Activated T-helper 1 cell treated with anti-CD3 and anti-CD28 coated beads, Interleukin-2, amount 50 U/mL, for 16 hours (primary cell): Measurements from ENCODE around the gene COG4.
"Not testable (repeated sequence)": the region's sequence is repeated elsewhere in the genome, so short reads cannot be mapped to it uniquely, and the experiment has no call there.

Experiments
- DNase-seq, 2 donors: peaks; one replicate each; pipeline ENCODE4 v3.0.0-alpha.2; 2020; ENCODE audit warnings: low read depth in 1 of 2, low spot score in 1 of 2

COG4 gene

DNA sequence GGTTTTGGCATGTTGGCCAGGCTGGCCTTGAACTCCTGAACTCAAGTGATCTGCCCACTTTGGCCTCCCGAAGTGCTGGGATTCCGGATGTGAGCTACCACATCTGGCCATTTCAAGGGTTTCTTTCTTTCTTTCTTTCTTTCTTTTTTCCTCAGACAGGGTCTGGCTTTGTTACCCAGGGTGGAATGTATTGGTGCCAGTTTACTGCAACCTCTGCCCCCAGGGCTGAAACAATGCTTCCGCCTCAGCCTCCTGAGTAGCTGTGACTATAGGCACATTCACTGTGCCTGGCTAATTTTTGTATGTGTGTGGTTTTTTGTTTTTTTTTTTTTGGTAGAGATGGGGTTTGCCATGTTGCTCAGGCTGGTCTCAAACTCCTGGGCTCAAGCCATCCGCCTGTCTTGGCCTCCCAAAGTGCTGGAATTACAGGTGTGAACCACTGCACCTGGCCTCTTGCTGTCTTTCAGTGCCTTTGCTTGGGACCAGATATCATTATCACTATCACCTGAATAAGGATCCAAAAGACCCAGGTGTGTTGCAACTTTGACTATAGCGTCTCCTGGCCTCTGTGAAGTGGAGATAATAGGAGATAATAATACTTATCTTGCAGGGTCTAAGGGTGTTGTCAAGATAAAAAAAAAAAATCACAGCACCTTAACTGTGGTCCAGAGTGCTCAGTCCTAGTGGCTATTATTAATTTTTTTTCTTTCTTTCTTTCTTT, 65.7 kb downstream of the COG4 start:
- no peak for DNase-seq

GRCh38 chr16:70455910-70456309, 67.4 kb downstream of the COG4 start:
- DNase-seq = no peak

- DNase-seq = peak; percentile 48 to 50
Observed at GRCh38 chr16:70454222-70455034, 68.9 kb downstream of the COG4 start, which contains the start of gene FCSK. FCSK (plus strand) TSS chr16:70454595; CDS start chr16:70463191, 8,596 bp downstream.

GRCh38 chr16:70453892-70454221, 69.5 kb downstream of the COG4 start:
- no peak for DNase-seq

GRCh38 chr16:70453117-70453891, 70.0 kb downstream of the COG4 start:
- DNase-seq = no peak

DNA sequence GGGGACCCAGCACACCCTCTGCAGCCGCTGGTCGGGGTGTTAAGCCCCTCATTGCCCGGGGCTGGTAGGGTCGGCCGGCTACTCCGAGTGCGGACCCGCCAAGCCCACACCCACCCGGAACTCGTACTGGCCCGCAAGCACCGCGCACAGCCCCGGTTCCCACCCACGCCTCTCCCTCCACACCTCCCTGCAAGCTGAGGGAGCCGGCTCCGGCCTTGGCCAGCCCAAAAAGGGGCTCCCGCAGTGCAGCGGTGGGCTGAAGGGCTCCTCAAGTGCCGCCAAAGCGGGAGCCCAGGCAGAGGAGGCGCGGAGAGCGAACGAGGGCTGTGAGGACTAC, 72.4 kb downstream of the COG4 start:
- not testable (repeated sequence) for DNase-seq

DNA sequence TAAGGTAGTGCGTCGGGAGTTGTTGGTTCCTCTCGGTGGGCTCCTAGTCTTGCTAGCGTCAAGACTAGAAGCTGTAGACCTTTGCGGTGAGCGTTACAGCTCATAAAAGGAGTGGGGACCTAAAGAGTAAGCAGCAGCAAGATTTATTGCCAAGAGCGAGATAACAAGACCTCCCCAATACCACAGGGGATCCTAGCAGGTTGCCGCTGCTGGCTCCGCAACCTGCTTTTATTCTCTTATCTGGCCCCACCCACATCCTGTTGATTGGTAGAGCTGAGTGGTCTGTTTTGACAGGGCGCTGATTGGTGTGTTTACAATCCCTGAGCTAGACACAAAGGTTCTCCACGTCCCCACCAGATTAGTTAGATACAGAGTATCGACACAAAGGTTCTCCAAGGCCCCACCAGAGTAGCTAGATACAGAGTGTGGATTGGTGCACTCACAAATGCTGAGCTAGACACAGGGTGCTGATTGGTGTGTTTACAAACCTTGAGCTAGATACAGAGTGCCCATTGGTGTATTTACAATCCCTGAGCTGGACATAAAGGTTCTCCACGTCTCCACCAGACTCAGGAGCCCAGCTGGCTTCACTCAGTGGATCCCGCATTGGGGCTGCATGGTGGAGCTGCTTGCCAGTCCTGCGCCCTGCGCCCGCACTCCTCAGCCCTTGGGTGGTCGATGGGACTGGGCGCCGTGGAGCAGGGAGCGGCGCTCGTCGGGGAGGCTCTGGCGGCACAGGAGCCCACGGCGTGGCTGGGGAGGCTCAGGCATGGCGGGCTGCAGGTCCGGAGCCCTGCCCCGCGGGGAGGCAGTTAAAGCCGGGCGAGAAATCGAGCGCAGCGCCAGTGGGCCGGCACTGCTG, 73.0 kb downstream of the COG4 start:
- DNase-seq = not testable (repeated sequence)

DNA sequence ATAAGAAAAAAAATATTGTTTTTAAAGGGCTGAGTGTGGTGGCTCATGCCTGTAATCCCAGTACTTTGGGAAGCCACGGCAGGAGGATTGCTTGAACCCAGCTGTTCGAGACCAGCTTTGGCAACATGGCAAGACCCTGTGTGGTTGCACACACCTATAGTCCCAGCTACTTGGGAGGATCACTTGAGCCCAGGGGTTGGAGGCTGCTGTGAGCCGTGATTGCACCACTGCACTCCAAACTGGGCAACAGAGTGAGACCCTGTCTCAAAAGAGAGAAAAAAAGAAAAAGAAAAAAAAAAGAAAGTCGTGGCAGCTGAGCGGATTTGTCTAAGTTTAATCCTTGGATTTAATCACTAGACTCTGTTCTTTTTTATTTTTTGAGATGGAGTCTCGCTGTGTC, 75.3 kb downstream of the COG4 start:
- no peak for DNase-seq

DNA sequence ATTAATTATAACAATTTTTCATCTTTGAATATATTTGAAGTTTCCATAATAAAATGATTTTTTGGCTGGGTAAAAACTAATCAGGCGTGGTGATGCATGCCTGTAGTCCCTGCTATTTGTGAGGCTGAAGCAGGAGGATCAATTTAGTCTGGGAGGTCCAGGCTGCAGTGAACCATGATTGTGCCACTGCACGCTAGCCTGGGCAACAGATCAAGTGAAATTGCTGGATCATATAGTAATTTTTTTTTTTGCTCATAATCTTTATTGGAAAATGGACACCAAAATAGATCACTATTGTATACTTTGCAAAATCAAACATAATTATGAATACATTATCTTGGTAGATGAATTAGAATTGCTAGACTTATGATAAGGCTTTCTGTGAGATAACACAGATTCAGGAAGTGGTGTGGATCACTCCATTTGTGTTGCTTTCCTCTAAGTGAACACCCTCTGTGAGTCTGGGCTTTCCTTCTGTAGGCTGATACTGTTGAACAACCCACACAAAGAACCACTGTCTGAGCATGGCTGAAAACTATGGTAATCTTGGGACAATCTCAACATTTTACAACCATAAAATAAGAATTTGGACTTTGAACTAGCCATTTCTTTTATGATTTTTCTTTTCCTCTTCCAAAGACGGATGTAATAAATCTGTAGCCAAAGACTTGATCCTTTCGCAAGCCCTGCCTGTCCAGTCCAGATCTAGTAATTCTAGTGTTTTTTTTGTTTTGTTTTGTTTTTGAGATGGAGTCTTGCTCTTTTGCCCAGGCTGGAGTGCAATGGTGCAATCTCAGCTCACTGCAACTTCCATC, 78.9 kb downstream of the COG4 start:
- no peak for DNase-seq

DNA sequence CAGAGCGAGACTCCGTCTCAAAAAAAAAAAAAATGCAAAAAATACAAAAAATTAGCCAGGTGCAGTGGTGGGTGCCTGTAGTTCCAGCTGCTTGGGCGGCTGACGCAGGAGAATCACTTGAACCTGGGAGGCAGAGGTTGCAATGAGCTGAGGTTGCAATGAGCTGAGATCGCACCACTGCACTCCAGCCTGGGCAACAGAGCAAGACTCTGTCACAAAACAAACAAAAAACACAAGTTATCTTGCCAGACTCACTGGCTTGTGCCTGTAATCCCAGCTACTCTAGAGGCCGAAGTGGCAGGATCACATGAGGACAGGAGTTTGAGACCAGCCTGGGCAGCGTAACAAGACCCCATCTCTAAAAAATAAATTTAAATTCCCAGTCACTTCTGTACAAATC, 81.0 kb downstream of the COG4 start:
- DNase-seq = no peak

- no peak for DNase-seq
Observed at GRCh38 chr16:70441406-70441990, 81.9 kb downstream of the COG4 start.

DNA sequence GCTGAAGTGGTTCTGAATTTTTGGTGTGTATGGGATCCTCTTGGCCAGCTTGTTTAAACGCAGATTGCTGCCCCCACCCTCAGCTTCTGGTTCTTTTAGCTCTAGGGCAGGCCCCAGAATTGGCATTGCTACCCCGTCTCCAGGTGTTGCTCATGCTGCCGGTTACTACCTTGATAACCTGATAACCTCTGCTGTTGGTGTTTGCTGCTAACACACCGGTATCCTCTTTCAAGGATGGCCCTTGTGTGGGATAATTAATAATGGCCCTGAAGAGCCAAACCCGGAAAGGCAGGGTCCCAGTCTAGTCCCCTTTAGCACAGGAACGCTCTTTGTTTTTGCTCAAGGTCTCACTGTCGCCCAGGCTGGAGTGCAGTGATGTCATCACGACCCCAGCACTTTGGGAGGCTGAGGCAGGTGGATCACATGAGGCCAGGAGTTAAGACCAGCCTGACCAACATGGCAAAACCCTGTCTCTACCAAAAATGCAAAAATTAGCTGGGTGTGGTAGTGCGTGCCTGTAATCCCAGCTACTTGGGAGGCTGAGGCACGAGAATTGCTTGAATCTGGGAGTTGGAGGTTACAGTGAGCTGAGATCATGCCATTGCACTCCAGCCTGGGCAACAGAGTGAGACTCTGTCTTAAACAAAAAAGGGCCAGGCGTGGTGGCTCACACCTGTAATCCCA, 83.2 kb downstream of the COG4 start:
- DNase-seq = no peak

- DNase-seq = peak; percentile 86 to 88
Observed at GRCh38 chr16:70438969-70439862, 84.1 kb downstream of the COG4 start, which contains the start of gene ST3GAL2. ST3GAL2 (minus strand) TSS chr16:70439100; CDS start chr16:70398530, 40,570 bp downstream.

GRCh38 chr16:70438585-70438968, 84.8 kb downstream of the COG4 start:
- DNase-seq = no peak

GRCh38 chr16:70437582-70438557, 85.5 kb downstream of the COG4 start:
- DNase-seq = no peak

- DNase-seq = no peak
Observed at GRCh38 chr16:70437017-70437581, 86.3 kb downstream of the COG4 start.
